ENCODE measurements around the gene TBX4.

DNA sequence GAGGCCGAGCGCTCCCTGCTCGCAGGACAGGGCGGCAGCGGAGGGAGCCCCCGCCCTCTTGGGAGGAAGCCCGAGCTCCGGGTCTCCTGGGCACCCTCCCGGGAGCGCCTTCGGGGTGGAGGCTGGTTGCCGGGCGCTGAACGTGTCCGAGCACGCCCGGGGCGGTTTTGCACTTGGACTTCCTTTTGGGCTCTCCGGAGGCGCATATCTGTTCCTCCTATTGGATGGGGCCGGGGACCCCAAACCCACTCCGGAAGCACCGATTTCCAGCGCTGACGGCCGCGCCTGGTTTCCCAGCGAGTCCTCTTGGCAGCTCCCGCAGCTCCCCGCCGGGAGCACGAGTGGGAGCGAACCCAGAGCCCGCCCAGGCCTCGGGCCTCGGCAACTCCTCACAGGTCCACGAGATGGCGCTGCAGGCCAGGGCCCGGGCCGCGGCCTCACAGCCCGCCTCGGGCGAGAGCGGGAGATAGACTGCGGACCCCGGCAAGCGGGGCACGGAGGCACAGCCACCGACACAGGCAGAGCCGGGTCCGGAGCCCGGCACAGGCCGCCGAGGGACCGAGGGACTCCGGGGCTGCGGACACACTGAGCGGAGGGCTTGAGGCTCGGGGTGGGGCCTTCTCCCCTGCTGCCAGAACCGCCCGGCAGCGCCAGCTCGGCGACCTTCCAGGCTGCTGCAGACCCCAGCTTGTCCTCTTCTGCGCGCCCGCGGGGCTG, 39.9 kb upstream of the TBX4 start:
- no peak for TF ChIP-seq HDGF (IDR thresholded peaks at IDR 0.05; ENCODE audit: borderline replicate concordance)
- no peak for TF ChIP-seq SUZ12 (IDR thresholded peaks at IDR 0.05)
- TF ChIP-seq FOXM1 (IDR thresholded peaks at IDR 0.05; ENCODE audit: borderline replicate concordance), result no peak
- no peak for TF ChIP-seq FOXA1 (IDR thresholded peaks at IDR 0.05)
- TF ChIP-seq SP1 (IDR thresholded peaks at IDR 0.05), result no peak
- TF ChIP-seq ELF4 (IDR thresholded peaks at IDR 0.05), result no peak
